Suprapubic skin (tissue), 4 donors: Measurements from ENCODE around the gene HIVEP3. TPM values are rescaled to one million over a fixed set of nuclear protein-coding genes. Genes with fewer than 3 reads are reported as not detected.

Experiments used
- DNase-seq, 2 donors: peaks; one replicate each; pipeline ENCODE4 v3.0.0-alpha.2; 2019; ENCODE audit warnings: low spot score in 2 of 2
- H3K27ac ChIP-seq: fragments of 200-600 bp; sonication (generic); one replicate; pipeline ENCODE4 v1.5.1; 2019
- H3K27me3 ChIP-seq: fragments of 200-600 bp; sonication (generic); one replicate; pipeline ENCODE4 v1.5.1; 2019
- H3K36me3 ChIP-seq: fragments of 200-600 bp; sonication (generic); one replicate; pipeline ENCODE4 v1.5.1; 2019
- H3K4me1 ChIP-seq: fragments of 200-600 bp; sonication (generic); one replicate; pipeline ENCODE4 v1.5.1; 2019
- H3K4me3 ChIP-seq: fragments of 200-600 bp; sonication (generic); one replicate; pipeline ENCODE4 v1.5.1; 2019; ENCODE audit warnings: mild to moderate bottlenecking
- H3K9me3 ChIP-seq: fragments of 200-600 bp; sonication (generic); one replicate; pipeline ENCODE4 v1.5.1; 2019
- CTCF ChIP-seq, 2 donors: fragments of 200-600 bp in 1 of 2; fragments of 450-650 bp in 1 of 2; sonication (generic) in 1 of 2; IDR thresholded peaks; one replicate each; pipeline ENCODE4 v1.5.1; 2016 to 2019; ENCODE audit warnings: antibody characterized with exemption in 2 of 2, mild to moderate bottlenecking in 1 of 2, moderate library complexity in 1 of 2
- EP300 ChIP-seq: sonication (generic); formaldehyde crosslinking; IDR thresholded peaks from one replicate; pipeline ENCODE4 v1.6.1; 2017; ENCODE audit warnings: antibody characterized with exemption
- POLR2A ChIP-seq, 2 donors: fragments of 450-650 bp; IDR thresholded peaks; one replicate each; pipeline ENCODE4 v1.6.1; 2017; ENCODE audit warnings: antibody characterized with exemption in 2 of 2, mild to moderate bottlenecking in 2 of 2, moderate library complexity in 2 of 2
- POLR2AphosphoS5 ChIP-seq, 3 donors: sonication (generic); formaldehyde crosslinking; IDR thresholded peaks; one replicate each; pipeline ENCODE4 v1.6.1; 2017; ENCODE audit warnings: antibody characterized with exemption in 3 of 3
- WGBS: methylation state at CpG from one replicate; pipeline ENCODE4 v1.1.5; 2018; 5-methylcytosine and 5-hydroxymethylcytosine counted together
- total RNA-seq, 4 donors: library from RNA; depleted of rRNA; stranded (reverse); fragments of >200 nt; gene quantifications; one replicate each; pipeline ENCODE4 v1.1.0, GENCODE V29; 2016

Gene HIVEP3
- total RNA-seq, 4 donors from 2014 or later, result 11.3 to 23.9 (median 18.3) TPM

- Histone ChIP-seq H3K36me3 (no peaks in the 10 kb centered on the region), H3K27me3 (no peaks in the 10 kb centered on the region), H3K4me3 (no peak overlapping the region), H3K4me1 (peaks cover 29% of the 10 kb centered on the region), H3K9me3 (no peaks in the 10 kb centered on the region), H3K27ac (no peak overlapping the region)
- TF ChIP-seq POLR2A (IDR thresholded peaks at IDR 0.05), result no peak
- no peak for TF ChIP-seq CTCF (IDR thresholded peaks at IDR 0.05)
- TF ChIP-seq EP300, result no peak
- no peak for TF ChIP-seq POLR2AphosphoS5 (IDR thresholded peaks at IDR 0.05)
- WGBS, result 84% methylated on average over 5 of the region's 5 CpGs
- DNase-seq, result no peak
Observed at GRCh38 chr1:41466146-41466545, 452.6 kb downstream of the HIVEP3 start.

- no peak for TF ChIP-seq POLR2A (IDR thresholded peaks at IDR 0.05)
- TF ChIP-seq CTCF (IDR thresholded peaks at IDR 0.05), result no peak
- TF ChIP-seq POLR2AphosphoS5 (IDR thresholded peaks at IDR 0.05), result no peak
- TF ChIP-seq EP300, result no peak
- Histone ChIP-seq H3K4me3 (no peak overlapping the region), H3K4me1 (peaks cover 29% of the 10 kb centered on the region), H3K27me3 (no peaks in the 10 kb centered on the region), H3K27ac (no peak overlapping the region), H3K36me3 (no peaks in the 10 kb centered on the region), H3K9me3 (no peaks in the 10 kb centered on the region)
- WGBS, result 77% methylated on average over 1 of the region's 1 CpG
- DNase-seq, result no peak
Observed at GRCh38 chr1:41465741-41466140, 453.0 kb downstream of the HIVEP3 start.

GRCh38 chr1:41464885-41465284, 453.8 kb downstream of the HIVEP3 start:
- Histone ChIP-seq H3K27me3 (no peaks in the 10 kb centered on the region), H3K27ac (no peak overlapping the region), H3K4me1 (peaks cover 29% of the 10 kb centered on the region), H3K36me3 (no peaks in the 10 kb centered on the region), H3K4me3 (no peak overlapping the region), H3K9me3 (no peaks in the 10 kb centered on the region)
- WGBS, result 87% methylated on average over 7 of the region's 7 CpGs
- TF ChIP-seq POLR2AphosphoS5 (IDR thresholded peaks at IDR 0.05) (no peak), EP300 (no peak), POLR2A (IDR thresholded peaks at IDR 0.05) (no peak), CTCF (IDR thresholded peaks at IDR 0.05) (no peak)
- no peak for DNase-seq

GRCh38 chr1:41463516-41463915, 455.2 kb downstream of the HIVEP3 start:
- H3K36me3 ChIP-seq, result no peaks in the 10 kb centered on the region
- no peak for TF ChIP-seq POLR2A (IDR thresholded peaks at IDR 0.05)
- TF ChIP-seq EP300, result no peak
- TF ChIP-seq CTCF (IDR thresholded peaks at IDR 0.05), result no peak
- no peak for TF ChIP-seq POLR2AphosphoS5 (IDR thresholded peaks at IDR 0.05)
- peak in 1 of 2 donors; percentile 45 for DNase-seq
- H3K27me3 ChIP-seq, result no peaks in the 10 kb centered on the region
- no peak overlapping the region for H3K27ac ChIP-seq
- H3K4me1 ChIP-seq, result peaks cover 26% of the 10 kb centered on the region
- no peaks in the 10 kb centered on the region for H3K9me3 ChIP-seq
- WGBS, result no CpG with 5 or more reads among the region's 2 CpGs
- no peak overlapping the region for H3K4me3 ChIP-seq

GRCh38 chr1:41462680-41463004, 456.1 kb downstream of the HIVEP3 start:
- Histone ChIP-seq H3K4me1 (peaks cover 18% of the 10 kb centered on the region), H3K27me3 (no peaks in the 10 kb centered on the region), H3K36me3 (no peaks in the 10 kb centered on the region), H3K4me3 (no peak overlapping the region), H3K9me3 (no peaks in the 10 kb centered on the region), H3K27ac (no peak overlapping the region)
- 96% methylated on average over 2 of the region's 2 CpGs for WGBS
- peak in 1 of 2 donors; percentile 9 for DNase-seq
- TF ChIP-seq EP300 (no peak), POLR2AphosphoS5 (IDR thresholded peaks at IDR 0.05) (no peak), CTCF (IDR thresholded peaks at IDR 0.05) (no peak), POLR2A (IDR thresholded peaks at IDR 0.05) (no peak)
